ENCODE data around the gene NKX1-1. TPM values are rescaled to one million over a fixed set of nuclear protein-coding genes. Genes with fewer than 3 reads are reported as not detected.

The NKX1-1 gene
- total RNA-seq, 1 donor from 2014 or later = not detected

GRCh38 chr4:1367230-1367935 lies 38.9 kb downstream of the NKX1-1 start:
- Mint-ChIP-seq H3K9me3 (peaks cover 5% of the 10 kb centered on the region), H3K4me1 (peaks cover 3% of the 10 kb centered on the region), H3K4me3 (no peak overlapping the region), H3K27me3 (ENCODE audit: low read depth) (no peaks in the 10 kb centered on the region), H3K36me3 (peaks cover 15% of the 10 kb centered on the region), H3K27ac (no peak overlapping the region)
- DNase-seq (ENCODE audit: low spot score in 2 of 2, unreplicated experiment in 2 of 2) = peak in 1 of 2 experiments; percentile 14
- no peak for TF ChIP-seq CTCF (IDR thresholded peaks at IDR 0.05; ENCODE audit: unreplicated experiment)

- Mint-ChIP-seq H3K36me3 (peaks cover 7% of the 10 kb centered on the region), H3K9me3 (no peaks in the 10 kb centered on the region), H3K27ac (no peak overlapping the region), H3K4me1 (peaks cover 3% of the 10 kb centered on the region), H3K27me3 (ENCODE audit: low read depth) (no peaks in the 10 kb centered on the region), H3K4me3 (no peak overlapping the region)
- no peak for TF ChIP-seq CTCF (IDR thresholded peaks at IDR 0.05; ENCODE audit: unreplicated experiment)
- peak in 1 of 2 experiments; percentile 17 for DNase-seq (ENCODE audit: low spot score in 2 of 2, unreplicated experiment in 2 of 2)
Measured at GRCh38 chr4:1366371-1367229, 39.6 kb downstream of the NKX1-1 start.

- Mint-ChIP-seq H3K36me3 (no peaks in the 10 kb centered on the region), H3K27ac (no peak overlapping the region), H3K4me3 (no peak overlapping the region), H3K4me1 (peaks cover 3% of the 10 kb centered on the region), H3K9me3 (no peaks in the 10 kb centered on the region), H3K27me3 (ENCODE audit: low read depth) (no peaks in the 10 kb centered on the region)
- no peak for TF ChIP-seq CTCF (IDR thresholded peaks at IDR 0.05; ENCODE audit: unreplicated experiment)
- no peak for DNase-seq (ENCODE audit: low spot score in 2 of 2, unreplicated experiment in 2 of 2)
Measured at GRCh38 chr4:1365271-1366178, 40.7 kb downstream of the NKX1-1 start.

- H3K9me3 Mint-ChIP-seq = no peaks in the 10 kb centered on the region
Measured at GRCh38 chr4:1364748-1365147, 41.5 kb downstream of the NKX1-1 start.

More at GRCh38 chr4:1364748-1365147, 41.5 kb downstream of the NKX1-1 start:
- H3K27me3 Mint-ChIP-seq (ENCODE audit: low read depth) = no peaks in the 10 kb centered on the region
- no peaks in the 10 kb centered on the region for H3K36me3 Mint-ChIP-seq
- no peak for TF ChIP-seq CTCF (IDR thresholded peaks at IDR 0.05; ENCODE audit: unreplicated experiment)
- H3K4me3 Mint-ChIP-seq = no peak overlapping the region
- H3K27ac Mint-ChIP-seq = no peak overlapping the region
- H3K4me1 Mint-ChIP-seq = peaks cover 3% of the 10 kb centered on the region
- no peak for DNase-seq (ENCODE audit: low spot score in 2 of 2, unreplicated experiment in 2 of 2)

All from mesothelial cell of epicardium (in vitro differentiated cells).